Spleen (tissue), 11 donors: ENCODE results near the gene ARHGDIB. TPM values are rescaled to one million over a fixed set of nuclear protein-coding genes. Genes with fewer than 3 reads are reported as not detected.

Experiments
- DNase-seq: peaks from one replicate; pipeline ENCODE4 v3.0.0-alpha.2; 2020
- H3K27ac ChIP-seq, 8 donors: fragments of 200-600 bp; sonication (generic) in 7 of 8; 1 replicate in 4 of 8; 2 replicates in 4 of 8; pipeline versions ENCODE4 v1.5.0 to v1.8.0; 2016 to 2021; ENCODE audit warnings: inconsistent platforms in 4 of 8, mild to moderate bottlenecking in 4 of 8, moderate library complexity in 1 of 8
- H3K27me3 ChIP-seq, 7 donors: fragments of 200-600 bp; sonication (generic) in 6 of 7; replicated peaks in 1 of 7; 1 replicate in 4 of 7; 2 replicates in 3 of 7; pipeline versions ENCODE4 v1.5.0 to v1.8.0; 2016 to 2021; ENCODE audit warnings: inconsistent platforms in 3 of 7, mild to moderate bottlenecking in 1 of 7
- H3K36me3 ChIP-seq, 6 donors: fragments of 200-600 bp; sonication (generic) in 5 of 6; 1 replicate in 4 of 6; 2 replicates in 2 of 6; pipeline versions ENCODE4 v1.5.0 to v1.8.0; 2016 to 2021; ENCODE audit warnings: inconsistent platforms in 2 of 6
- H3K4me1 ChIP-seq, 6 donors: fragments of 200-600 bp; sonication (generic) in 5 of 6; 1 replicate in 3 of 6; 2 replicates in 3 of 6; pipeline versions ENCODE4 v1.5.0 to v1.8.0; 2016 to 2021; ENCODE audit warnings: inconsistent platforms in 3 of 6
- H3K4me3 ChIP-seq, 8 donors: fragments of 200-600 bp; sonication (generic) in 7 of 8; 1 replicate in 4 of 8; 2 replicates in 4 of 8; pipeline versions ENCODE4 v1.5.0 to v1.8.0; 2016 to 2021; ENCODE audit warnings: inconsistent platforms in 4 of 8, mild to moderate bottlenecking in 4 of 8, moderate library complexity in 2 of 8
- H3K9me3 ChIP-seq, 8 donors: fragments of 200-600 bp; sonication (generic) in 7 of 8; 1 replicate in 4 of 8; 2 replicates in 4 of 8; pipeline versions ENCODE4 v1.5.0 to v1.8.0; 2016 to 2021; ENCODE audit warnings: inconsistent platforms in 4 of 8
- CTCF ChIP-seq, 11 experiments: fragments of 200-600 bp in 7 of 11; fragments of 450-650 bp in 4 of 11; sonication (generic) in 4 of 11; IDR thresholded peaks in 8 of 11; conservative IDR thresholded peaks in 3 of 11; 1 replicate in 7 of 11; 2 replicates in 4 of 11; pipeline versions ENCODE4 v1.4.0 to v1.8.0; 2016 to 2021; ENCODE audit warnings: antibody characterized with exemption in 11 of 11, inconsistent platforms in 4 of 11, mild to moderate bottlenecking in 1 of 11
- POLR2A ChIP-seq, 3 donors: fragments of 450-650 bp; IDR thresholded peaks; one replicate each; pipeline ENCODE4 v1.5.1; 2017; ENCODE audit warnings: antibody characterized with exemption in 3 of 3, mild to moderate bottlenecking in 1 of 3
- POLR2AphosphoS5 ChIP-seq, 3 donors: sonication (generic); formaldehyde crosslinking; IDR thresholded peaks; one replicate each; pipeline ENCODE4 v1.5.1; 2017; ENCODE audit warnings: antibody characterized with exemption in 3 of 3
- WGBS, 5 donors: extraction: QIAGEN DNeasy Blood & Tissue Kit in 3 of 5; methylation state at CpG; one replicate each; pipeline versions ENCODE4 v1.1.5 to v1.1.7; 2013 to 2018; 5-methylcytosine and 5-hydroxymethylcytosine counted together
- intact Hi-C: fragments of 100-400 bp; cut with DNase I; formaldehyde crosslinking; loops from one replicate; pipeline ENCODE4 v1.15.0; 2023; ENCODE audit warnings: low total_unique reads
- polyA plus RNA-seq, 3 donors: library from polyadenylated mRNA; stranded (reverse); fragments of 200-250 nt; gene quantifications; one replicate each; pipeline ENCODE4 v1.2.1, GENCODE V29; 2013
- total RNA-seq, 7 donors: library from RNA; depleted of rRNA in 3 of 7; stranded (reverse); fragments of >200 nt in 3 of 7; fragmentation: NEBNext Ultra II Directional in 4 of 7; extraction: Animal tissue kit (Norgen Biotek cat#: 25700) in 4 of 7; gene quantifications; one replicate each; pipeline versions ENCODE4 v1.1.0 to v1.2.1, GENCODE V29; 2016 to 2021
- donor health status: healthy with polysubstance abuse.
- donor health status: DM: no; HTN: no; CAD: no; lungs with moderate emphysema.
- donor health status: DM: no; HTN: no; CAD: no.
- donor health status: Bipolar disorder and iron deficiency.
- donor health status: healthy.
- donor health status: DM: no; HTN: no; CAD: no.
- donor health status: DM: yes; HTN: yes; CAD: no.

ARHGDIB gene
- total and polyA plus RNA-seq, 10 donors = 537 to 1,063 (median 786) TPM

GRCh38 chr12:14946861-14947260, 14.5 kb downstream of the ARHGDIB start:
- peak overlapping the region in 7 of 8 donors; percentile 10 to 94 (median 66) for H3K27ac ChIP-seq
- H3K9me3 ChIP-seq = no peaks in the 10 kb centered on the region
- no peak for TF ChIP-seq POLR2AphosphoS5 (IDR thresholded peaks at IDR 0.05)
- no peak for TF ChIP-seq POLR2A (IDR thresholded peaks at IDR 0.05)
- TF ChIP-seq CTCF (IDR thresholded peaks at IDR 0.05 in 8 of 11, conservative IDR thresholded peaks at IDR 0.05 in 3 of 11) = no peak
- 89 to 100% (median 97%) methylated on average over 1 of the region's 1 CpG for WGBS, 5 donors
- H3K4me3 ChIP-seq = no peak overlapping the region
- peaks cover 2 to 97% (median 75%) of the 10 kb centered on the region in 6 donors for H3K36me3 ChIP-seq
- H3K4me1 ChIP-seq = peaks cover 35 to 77% (median 54%) of the 10 kb centered on the region in 6 donors
- intact Hi-C loops = no loop called here
- no peak for DNase-seq
- H3K27me3 ChIP-seq = no peaks in the 10 kb centered on the region

DNA sequence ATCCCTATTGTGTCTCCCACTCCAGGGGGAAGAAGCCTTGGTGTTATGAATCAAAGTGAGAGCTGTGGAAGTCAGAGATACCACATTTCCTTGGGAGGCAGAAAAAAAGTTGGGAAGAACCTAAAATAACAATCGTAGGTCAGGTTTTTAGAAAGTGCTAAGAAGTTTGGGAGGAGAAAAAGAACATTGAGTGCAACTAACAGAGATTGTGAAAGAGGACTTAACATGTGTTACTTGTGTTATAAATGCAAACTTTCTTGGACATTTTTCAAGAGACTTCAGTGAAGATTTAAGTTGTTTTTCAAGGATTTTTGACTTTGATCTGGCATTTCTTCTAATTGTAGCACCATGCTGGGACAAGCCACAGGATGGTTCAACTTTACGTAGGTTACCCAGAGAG, 15.2 kb downstream of the ARHGDIB start:
- peaks cover 28 to 70% (median 47%) of the 10 kb centered on the region in 6 donors for H3K4me1 ChIP-seq
- no peak for TF ChIP-seq CTCF (IDR thresholded peaks at IDR 0.05 in 8 of 11, conservative IDR thresholded peaks at IDR 0.05 in 3 of 11)
- TF ChIP-seq POLR2A (IDR thresholded peaks at IDR 0.05) = no peak
- no peak for TF ChIP-seq POLR2AphosphoS5 (IDR thresholded peaks at IDR 0.05)
- DNase-seq = no peak
- H3K27me3 ChIP-seq = no peaks in the 10 kb centered on the region
- peaks cover 2 to 100% (median 81%) of the 10 kb centered on the region in 6 donors for H3K36me3 ChIP-seq
- WGBS, 5 donors = 81 to 88% (median 83%) methylated on average over 2 of the region's 2 CpGs
- no peaks in the 10 kb centered on the region for H3K9me3 ChIP-seq
- H3K4me3 ChIP-seq = no peak overlapping the region
- intact Hi-C loops = no loop called here
- H3K27ac ChIP-seq = peak overlapping the region in 7 of 8 donors; percentile 10 to 94 (median 66)

- Histone ChIP-seq H3K27me3 (no peaks in the 10 kb centered on the region), H3K4me3 (no peak overlapping the region), H3K9me3 (no peaks in the 10 kb centered on the region), H3K27ac (peak overlapping the region in 1 of 8 donors; percentile 1), H3K36me3 (peaks cover 2 to 81% (median 67%) of the 10 kb centered on the region in 6 donors), H3K4me1 (peaks cover 0 to 62% (median 13%) of the 10 kb centered on the region in 6 donors)
- intact Hi-C loops = no loop called here
- TF ChIP-seq POLR2A (IDR thresholded peaks at IDR 0.05) = no peak
- peak in 1 of 3 donors; percentile 50 for TF ChIP-seq POLR2AphosphoS5 (IDR thresholded peaks at IDR 0.05)
- no peak for DNase-seq
- WGBS, 5 donors = 85 to 94% (median 93%) methylated on average over 12 of the region's 12 CpGs
Measured at GRCh38 chr12:14942196-14942931, 19.0 kb downstream of the ARHGDIB start.

DNA sequence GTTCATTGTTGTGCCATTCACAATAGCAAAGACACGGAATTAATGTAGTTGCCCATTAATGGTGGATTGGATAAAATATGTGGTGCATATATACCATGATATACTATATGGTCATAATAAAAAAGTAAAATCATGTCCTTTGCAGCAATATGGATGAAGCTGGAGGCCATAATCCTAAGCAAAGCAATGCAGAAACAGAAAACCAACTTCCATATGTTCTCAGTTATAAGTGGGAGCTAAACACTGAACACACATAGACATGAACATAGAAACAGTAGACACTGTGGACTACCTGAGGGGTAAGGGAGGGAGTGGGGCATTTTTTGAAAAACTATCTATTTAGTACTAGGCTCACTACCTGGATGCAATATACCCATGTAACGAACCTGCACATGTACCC, 20.0 kb downstream of the ARHGDIB start:
- Histone ChIP-seq H3K36me3 (peaks cover 2 to 81% (median 57%) of the 10 kb centered on the region in 6 donors), H3K9me3 (no peaks in the 10 kb centered on the region), H3K27me3 (no peaks in the 10 kb centered on the region), H3K4me3 (no peak overlapping the region), H3K27ac (no peak overlapping the region), H3K4me1 (peaks cover 0 to 53% (median 4%) of the 10 kb centered on the region in 6 donors)
- TF ChIP-seq POLR2A (IDR thresholded peaks at IDR 0.05) = no peak
- TF ChIP-seq CTCF (IDR thresholded peaks at IDR 0.05 in 8 of 11, conservative IDR thresholded peaks at IDR 0.05 in 3 of 11) = no peak
- no peak for TF ChIP-seq POLR2AphosphoS5 (IDR thresholded peaks at IDR 0.05)
- 91 to 100% (median 97%) methylated on average over 2 of the region's 2 CpGs for WGBS, 5 donors
- intact Hi-C loops = no loop called here
- no peak for DNase-seq
